IPS-11a (cell line): ENCODE data around the gene CYTH1.

Experiments
- H3K4me3 ChIP-seq: one replicate; pipeline ENCODE4 v1.5.1; 2013; ENCODE audit warnings: low read depth, low read length, control low read depth

Gene CYTH1

DNA sequence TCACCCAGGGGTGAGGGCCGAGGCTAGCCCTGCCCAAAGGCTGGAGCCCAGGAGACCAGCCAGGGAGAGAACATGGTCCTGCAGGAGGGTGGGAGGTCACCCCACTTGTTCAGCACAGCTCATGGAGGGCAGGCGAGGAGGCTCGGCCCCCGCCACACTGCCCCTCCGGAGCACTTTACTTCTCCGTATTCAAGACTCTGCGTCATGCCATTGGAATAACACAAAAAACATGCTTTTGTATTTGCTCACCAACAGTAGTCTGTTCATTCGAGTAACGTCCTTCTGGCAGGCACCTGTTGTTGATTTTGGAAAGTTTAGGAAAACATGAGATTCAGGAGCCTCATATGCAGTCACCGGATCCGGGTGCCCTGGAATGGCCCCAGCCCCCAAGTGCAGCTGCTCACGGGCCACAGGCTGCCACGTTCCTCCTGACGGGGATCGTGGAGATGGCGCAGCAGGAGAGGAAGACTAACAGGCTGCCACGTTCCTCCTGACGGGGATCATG lies 123.7 kb downstream of the CYTH1 start:
- no peak overlapping the region for H3K4me3 ChIP-seq

DNA sequence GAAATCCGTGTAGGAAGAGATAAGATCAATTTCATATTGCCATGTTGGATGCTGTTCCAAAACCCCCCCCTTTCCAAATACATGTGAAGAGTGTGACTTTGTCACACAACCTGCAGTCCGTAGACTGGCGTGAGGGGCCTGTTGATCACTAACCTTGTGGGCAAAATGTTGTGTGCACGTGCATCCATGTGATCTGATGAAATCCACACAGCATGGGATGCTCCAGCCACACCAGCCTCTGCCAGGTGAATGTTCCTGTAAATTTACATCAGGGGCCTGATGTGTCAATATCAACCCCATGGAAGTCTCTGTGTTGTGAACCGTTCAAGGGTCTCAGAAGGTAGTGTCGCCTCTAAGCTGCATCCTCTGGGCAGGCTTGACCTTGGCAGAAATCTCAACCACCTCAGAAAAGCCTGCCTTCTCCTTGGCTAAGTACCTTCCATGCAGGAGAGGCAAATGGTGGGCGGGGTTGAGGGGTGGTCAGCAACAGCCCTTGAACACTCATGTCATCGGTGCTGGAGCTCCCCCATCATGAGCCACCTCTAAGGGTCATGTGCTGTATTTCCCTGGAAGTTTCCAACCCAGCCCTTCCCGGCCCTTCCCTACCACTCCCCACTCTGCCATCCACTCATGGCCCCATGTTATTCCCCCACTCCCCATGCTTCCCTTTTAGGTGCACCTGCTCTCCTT lies 126.7 kb downstream of the CYTH1 start:
- H3K4me3 ChIP-seq: no peak overlapping the region

DNA sequence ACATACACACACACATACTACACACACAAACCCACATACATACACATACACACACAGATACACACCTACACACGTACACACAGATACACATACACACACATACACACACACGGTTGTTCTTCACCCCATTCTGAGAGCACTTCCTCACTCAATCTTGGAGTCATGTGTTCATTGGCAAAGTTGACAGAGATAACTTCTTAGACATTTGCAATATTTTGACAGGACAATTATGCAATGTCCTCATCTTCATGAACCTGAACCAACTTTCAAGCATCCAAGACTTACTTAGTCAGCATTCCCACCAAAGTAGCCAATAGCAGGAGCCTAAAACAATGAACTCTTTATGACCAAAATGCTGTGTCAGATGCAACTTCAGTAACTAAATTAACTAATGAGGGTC lies 127.7 kb downstream of the CYTH1 start:
- H3K4me3 ChIP-seq: no peak overlapping the region

GRCh38 chr17:78653382-78653781 lies 128.7 kb downstream of the CYTH1 start:
- H3K4me3 ChIP-seq: no peak overlapping the region

DNA sequence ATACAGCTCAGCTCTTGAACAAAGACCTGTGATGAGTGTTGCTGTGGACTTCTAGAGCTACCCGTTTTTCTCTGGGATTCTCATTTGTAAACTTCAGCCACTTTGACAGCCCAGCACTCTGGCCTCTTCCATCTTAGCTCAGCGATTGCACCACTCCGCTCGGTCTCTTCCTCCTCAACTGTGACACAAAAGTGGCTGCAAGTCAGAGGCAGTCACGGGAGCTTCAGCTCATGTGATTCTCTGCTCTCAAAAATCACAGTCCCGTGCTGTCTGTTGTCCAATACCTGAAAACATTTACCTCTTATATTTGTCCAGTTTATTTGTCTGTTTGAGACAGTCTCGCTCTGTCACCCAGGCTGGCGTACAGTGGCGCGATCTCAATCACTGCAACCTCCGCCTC lies 129.2 kb downstream of the CYTH1 start:
- no peak overlapping the region for H3K4me3 ChIP-seq

- no peak overlapping the region for H3K4me3 ChIP-seq
These were observed 130.0 kb downstream of the CYTH1 start for GRCh38 chr17:78652024-78652423.

DNA sequence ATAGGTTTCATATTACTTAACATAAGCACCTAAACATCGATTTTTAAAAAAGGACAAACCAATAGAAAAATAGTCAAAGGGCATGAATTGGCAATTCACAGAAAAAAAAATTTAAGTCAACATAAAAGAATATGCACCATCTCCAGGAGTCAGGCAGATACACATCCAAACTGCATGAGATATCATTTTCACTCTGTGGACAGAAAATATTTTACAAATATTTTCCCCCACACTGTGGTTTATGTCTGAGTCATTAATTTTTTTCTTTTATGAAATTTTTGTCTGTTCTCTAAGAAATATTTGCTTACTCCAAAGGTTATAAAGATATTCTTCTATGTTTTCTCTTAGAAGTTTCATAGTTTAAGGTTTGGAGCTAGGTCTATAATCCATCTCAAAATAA lies 130.5 kb downstream of the CYTH1 start:
- H3K4me3 ChIP-seq: no peak overlapping the region

DNA sequence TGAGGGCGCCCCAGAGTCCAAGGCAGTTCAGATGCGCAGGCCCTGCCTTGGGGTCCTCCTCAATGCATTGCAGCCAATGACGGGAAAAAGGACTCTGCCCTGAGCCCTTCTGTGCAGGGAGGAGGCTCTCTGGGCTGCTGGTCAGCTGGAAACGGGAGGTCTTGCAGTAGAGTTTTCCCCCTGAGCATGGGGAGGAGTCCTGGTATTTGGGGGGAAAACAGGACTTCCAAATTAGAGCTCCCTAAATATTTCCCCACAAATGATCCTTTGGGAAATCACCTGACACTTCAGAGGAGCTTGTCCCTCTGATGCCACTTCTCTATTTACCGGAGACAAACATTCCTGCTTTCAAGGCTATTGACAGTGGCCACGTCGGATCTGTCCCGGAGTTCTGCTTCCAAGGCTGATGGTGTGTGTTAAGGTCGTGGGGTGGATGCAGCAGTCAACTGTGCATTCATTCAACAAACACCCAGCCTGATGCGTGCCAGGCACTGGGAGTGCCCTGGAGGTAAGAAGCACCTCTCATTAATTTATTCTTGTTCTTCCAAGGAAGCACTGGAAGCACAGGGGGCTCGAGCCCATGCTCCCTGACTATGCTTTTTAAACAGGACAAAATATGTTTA lies 131.9 kb downstream of the CYTH1 start:
- no peak overlapping the region for H3K4me3 ChIP-seq

DNA sequence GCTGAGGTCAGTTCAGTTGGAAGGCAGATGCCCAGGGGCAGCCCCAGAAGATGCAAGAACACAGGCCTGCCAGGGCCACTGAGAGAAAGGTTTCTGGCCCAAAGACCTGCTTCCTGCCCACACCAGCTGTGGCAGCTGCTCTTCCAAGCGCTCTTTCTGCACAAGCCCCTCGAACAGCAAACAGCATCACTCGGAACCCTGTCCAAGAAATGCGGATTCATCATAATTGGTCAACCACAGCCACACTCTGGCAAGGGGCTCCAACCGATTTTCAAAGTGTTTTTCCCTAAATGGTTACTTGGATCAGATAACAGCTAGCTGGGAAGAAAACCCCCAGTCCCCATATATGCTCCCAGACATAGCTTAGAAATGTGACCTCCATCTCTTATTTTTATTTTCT lies 133.8 kb downstream of the CYTH1 start:
- no peak overlapping the region for H3K4me3 ChIP-seq

DNA sequence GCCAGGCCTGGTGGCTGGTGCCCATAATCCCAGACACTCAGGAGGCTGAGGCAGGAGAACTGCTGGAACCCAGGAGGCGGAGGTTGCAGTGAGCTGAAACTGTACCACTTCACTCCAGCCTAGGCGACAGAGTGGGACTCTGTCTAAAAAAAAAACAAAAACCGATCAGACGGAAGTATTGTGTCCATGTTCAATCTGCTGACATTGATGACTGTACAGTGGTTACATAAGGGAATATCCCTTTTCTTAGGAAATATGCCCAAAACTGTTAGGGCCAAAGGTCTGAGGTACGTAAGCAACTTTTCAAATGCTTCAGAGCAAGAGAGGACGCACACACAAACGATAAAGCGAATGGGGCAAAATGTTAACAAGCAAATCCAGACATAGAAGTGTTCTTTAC lies 135.0 kb downstream of the CYTH1 start:
- H3K4me3 ChIP-seq: no peak overlapping the region

- H3K4me3 ChIP-seq: no peak overlapping the region
These were observed 136.4 kb downstream of the CYTH1 start for GRCh38 chr17:78645421-78646295.

- no peak overlapping the region for H3K4me3 ChIP-seq
These were observed 137.1 kb downstream of the CYTH1 start for GRCh38 chr17:78644931-78645351.

DNA sequence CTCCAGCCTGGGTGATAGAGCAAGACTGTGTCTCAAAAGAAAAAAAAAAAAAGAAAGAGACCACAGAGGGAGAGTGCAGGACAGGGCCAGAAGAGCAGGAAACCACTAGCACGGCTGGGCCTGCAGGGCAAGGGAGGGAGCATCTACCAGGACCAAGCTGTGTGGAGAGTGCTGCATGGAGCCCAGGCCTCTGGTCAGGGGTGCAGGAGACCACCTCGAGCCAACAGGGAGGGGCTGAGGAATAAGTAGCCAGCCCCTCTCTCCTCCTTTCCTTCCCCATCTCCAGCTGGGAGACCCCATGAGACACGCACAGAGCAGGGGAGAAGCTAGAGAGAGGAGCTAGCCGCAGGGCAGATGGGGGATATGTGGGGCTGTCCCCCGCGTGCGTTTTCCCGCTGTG lies 137.8 kb downstream of the CYTH1 start:
- no peak overlapping the region for H3K4me3 ChIP-seq

- no peak overlapping the region for H3K4me3 ChIP-seq
These were observed 138.7 kb downstream of the CYTH1 start for GRCh38 chr17:78643326-78643725.

DNA sequence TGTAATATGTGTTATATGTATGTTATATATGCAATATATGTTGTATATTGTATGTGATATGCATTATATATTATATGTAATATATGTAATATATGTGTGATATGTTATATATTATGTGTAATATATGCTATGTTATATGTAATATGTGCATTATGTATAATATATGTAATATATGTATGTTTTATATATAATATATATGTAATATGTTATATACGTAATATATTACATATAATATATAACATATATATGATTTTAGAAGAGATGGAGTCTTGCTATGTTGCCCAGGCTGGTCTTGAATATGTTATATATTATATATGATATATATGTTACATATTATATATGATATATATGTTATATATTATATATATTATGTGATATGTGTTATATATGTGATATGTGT lies 139.4 kb downstream of the CYTH1 start:
- no peak overlapping the region for H3K4me3 ChIP-seq

- no peak overlapping the region for H3K4me3 ChIP-seq
These were observed 140.4 kb downstream of the CYTH1 start for GRCh38 chr17:78641666-78642065.

GRCh38 chr17:78641243-78641642 lies 140.8 kb downstream of the CYTH1 start:
- no peak overlapping the region for H3K4me3 ChIP-seq

GRCh38 chr17:78640700-78641099 lies 141.4 kb downstream of the CYTH1 start:
- H3K4me3 ChIP-seq: no peak overlapping the region

- H3K4me3 ChIP-seq: no peak overlapping the region
These were observed 144.2 kb downstream of the CYTH1 start for GRCh38 chr17:78637643-78638420.

- H3K4me3 ChIP-seq: no peak overlapping the region
These were observed 144.9 kb downstream of the CYTH1 start for GRCh38 chr17:78637146-78637545.

DNA sequence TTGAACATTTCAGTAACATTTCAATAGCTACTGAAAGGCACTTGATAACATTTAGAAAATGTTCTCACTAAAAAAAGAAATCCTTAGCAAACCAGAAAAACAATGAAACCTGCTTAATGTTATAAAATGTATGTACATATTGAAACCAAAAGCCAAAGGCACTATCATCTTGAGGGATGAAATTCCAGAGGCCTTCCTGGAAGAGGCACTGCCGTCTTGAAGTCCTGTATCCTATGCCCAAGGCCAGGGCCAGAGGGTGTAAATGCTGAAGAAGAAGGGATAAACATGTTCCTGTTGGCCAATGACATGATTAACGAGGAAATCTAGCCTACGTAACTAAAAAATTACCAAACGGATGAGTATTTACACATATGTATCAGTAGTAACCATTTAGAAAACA lies 147.9 kb downstream of the CYTH1 start:
- no peak overlapping the region for H3K4me3 ChIP-seq
